ENCODE results near the gene SERPINA1. TPM values are rescaled to one million over a fixed set of nuclear protein-coding genes. Genes with fewer than 3 reads are reported as not detected.

The SERPINA1 gene
- total and polyA plus RNA-seq, 2 of the 13 experiments (the other 11 are each of a cell fraction or from before 2014, with no cell fraction given): 3,266 to 11,015 TPM

- TF ChIP-seq ATF4 (CRISPR knock-in tag; IDR thresholded peaks at IDR 0.05) (no peak), SP5 (CRISPR knock-in tag; IDR thresholded peaks at IDR 0.05; ENCODE audit: borderline replicate concordance, low read depth) (0 out of 2 replicates have a peak, but pooled peaks have one; percentile 44), ZSCAN25 (CRISPR knock-in tag; IDR thresholded peaks at IDR 0.05) (0 out of 2 replicates have a peak, but pooled peaks have one; percentile 18), TRIM24 (CRISPR knock-in tag; IDR thresholded peaks at IDR 0.05) (peak; percentile 64; the same call in 1 of the 2 replicates), RXRB (CRISPR knock-in tag; IDR thresholded peaks at IDR 0.05; ENCODE audit: borderline replicate concordance) (peak; percentile 17; the same call in 1 of the 2 replicates), GABPB1 (CRISPR knock-in tag; IDR thresholded peaks at IDR 0.05) (peak; percentile 49), NFAT5 (CRISPR knock-in tag; IDR thresholded peaks at IDR 0.05) (no peak), ZNF282 (IDR thresholded peaks at IDR 0.05; ENCODE audit: partially characterized antibody) (no peak)
These were observed 2.1 kb upstream of the SERPINA1 start (continued) for GRCh38 chr14:94390372-94391086.
